Aorta (tissue), 5 donors: ENCODE results near the gene PABPN1L. TPM values are rescaled to one million over a fixed set of nuclear protein-coding genes. Genes with fewer than 3 reads are reported as not detected.

ENCODE experiments used
- ATAC-seq: fragments of 200-7000 bp; cut with Tn5 transposase; one replicate; pipeline ENCODE4 v1.9.1; 2022; ENCODE audit warnings: moderate library complexity; ENCODE audit not compliant: low FRiP score
- DNase-seq, 2 donors: peaks; one replicate each; pipeline ENCODE4 v3.0.0-alpha.2; 2020
- H3K27ac ChIP-seq, 2 donors: one replicate each; pipeline ENCODE4 v1.5.1; 2013; ENCODE audit warnings: low read length in 2 of 2, mild to moderate bottlenecking in 2 of 2, moderate library complexity in 2 of 2, control low read depth in 1 of 2, inconsistent platforms in 1 of 2, low read depth in 1 of 2
- H3K27me3 ChIP-seq, 2 donors: one replicate each; pipeline ENCODE4 v1.6.1; 2013; ENCODE audit warnings: control low read depth in 1 of 2, low read length in 1 of 2, mild to moderate bottlenecking in 1 of 2, moderate library complexity in 1 of 2; ENCODE audit not compliant: insufficient read depth in 2 of 2, control insufficient read depth in 1 of 2
- H3K36me3 ChIP-seq, 2 donors: one replicate each; pipeline ENCODE4 v1.6.1; 2013; ENCODE audit warnings: control low read depth in 1 of 2, low read length in 1 of 2, mild to moderate bottlenecking in 1 of 2; ENCODE audit not compliant: insufficient read depth in 2 of 2, control insufficient read depth in 1 of 2
- H3K4me1 ChIP-seq, 2 donors: one replicate each; pipeline ENCODE4 v1.6.1; 2013; ENCODE audit warnings: low read length in 2 of 2, control low read depth in 1 of 2, mild to moderate bottlenecking in 1 of 2, moderate library complexity in 1 of 2; ENCODE audit not compliant: insufficient read depth in 2 of 2, control insufficient read depth in 1 of 2
- H3K4me3 ChIP-seq, 2 donors: one replicate each; pipeline ENCODE4 v1.5.1; 2013; ENCODE audit warnings: low read length in 2 of 2, control low read depth in 1 of 2, mild to moderate bottlenecking in 1 of 2
- H3K9me3 ChIP-seq: one replicate; pipeline ENCODE4 v1.6.1; 2013; ENCODE audit warnings: mild to moderate bottlenecking, low read length; ENCODE audit not compliant: control insufficient read depth
- WGBS, 2 donors: extraction: QIAGEN DNeasy Blood & Tissue Kit; methylation state at CpG; one replicate each; pipeline ENCODE4 v1.1.7; 2013; 5-methylcytosine and 5-hydroxymethylcytosine counted together
- intact Hi-C, 2 donors: fragments of 100-400 bp; cut with DNase I; formaldehyde crosslinking; loops; one replicate each; pipeline versions ENCODE4 v1.14.2 to v1.15.0; 2022
- polyA plus RNA-seq, 2 donors: library from polyadenylated mRNA; stranded (reverse); fragments of 200-250 nt; gene quantifications; one replicate each; pipeline ENCODE4 v1.2.3, GENCODE V29; 2013
- total RNA-seq, 2 donors: library from RNA; stranded (reverse); fragmentation: NEBNext Ultra II Directional; extraction: Animal tissue kit (Norgen Biotek cat#: 25700); gene quantifications; one replicate each; pipeline ENCODE4 v1.2.1, GENCODE V29; 2021
- donor health status: healthy with polysubstance abuse.
- donor health status: Bipolar disorder and iron deficiency.
- donor health status: DM: no; HTN: no; CAD: no.
- donor health status: DM: no; HTN: no; CAD: no.
- donor health status: DM: yes; HTN: yes; CAD: no.

Gene PABPN1L
- total and polyA plus RNA-seq, 4 donors, result not detected

GRCh38 chr16:88850531-88851199 is 15.8 kb downstream of the PABPN1L start:
- Histone ChIP-seq H3K9me3 (no peaks in the 10 kb centered on the region), H3K27ac (no peak overlapping the region), H3K4me1 (no peaks in the 10 kb centered on the region), H3K27me3 (no peaks in the 10 kb centered on the region), H3K36me3 (no peaks in the 10 kb centered on the region), H3K4me3 (no peak overlapping the region)
- DNase-seq, result no peak
- 95 to 97% methylated on average over 33 of the region's 33 CpGs for WGBS, 2 donors
- intact Hi-C loops, result no loop called here
- no peak for ATAC-seq

GRCh38 chr16:88848557-88848956 is 17.9 kb downstream of the PABPN1L start:
- Histone ChIP-seq H3K4me1 (no peaks in the 10 kb centered on the region), H3K27me3 (no peaks in the 10 kb centered on the region), H3K27ac (no peak overlapping the region), H3K36me3 (no peaks in the 10 kb centered on the region), H3K4me3 (no peak overlapping the region), H3K9me3 (no peaks in the 10 kb centered on the region)
- ATAC-seq, result no peak
- DNase-seq, result no peak
- 88 to 89% methylated on average over 17 to 21 of the region's 21 CpGs for WGBS, 2 donors
- intact Hi-C loops, result no loop called here

- no peak for ATAC-seq
- no peaks in the 10 kb centered on the region for H3K36me3 ChIP-seq
- H3K4me3 ChIP-seq, result no peak overlapping the region
- no peak for DNase-seq
- no peaks in the 10 kb centered on the region for H3K27me3 ChIP-seq
- WGBS, 2 donors, result 94 to 95% methylated on average over 18 of the region's 18 CpGs
- H3K27ac ChIP-seq, result no peak overlapping the region
- no peaks in the 10 kb centered on the region for H3K4me1 ChIP-seq
- no peaks in the 10 kb centered on the region for H3K9me3 ChIP-seq
- intact Hi-C loops, result no loop called here
Measured at GRCh38 chr16:88847654-88848053, 18.8 kb downstream of the PABPN1L start.

- Histone ChIP-seq H3K27me3 (no peaks in the 10 kb centered on the region), H3K9me3 (no peaks in the 10 kb centered on the region), H3K4me1 (no peaks in the 10 kb centered on the region), H3K27ac (no peak overlapping the region), H3K36me3 (no peaks in the 10 kb centered on the region), H3K4me3 (no peak overlapping the region)
- intact Hi-C loops, result no loop called here
- ATAC-seq, result no peak
- DNase-seq, result no peak
- 96 to 98% methylated on average over 9 of the region's 9 CpGs for WGBS, 2 donors
Measured at GRCh38 chr16:88846088-88846487, 20.4 kb downstream of the PABPN1L start.

- Histone ChIP-seq H3K27me3 (no peaks in the 10 kb centered on the region), H3K4me1 (no peaks in the 10 kb centered on the region), H3K27ac (no peak overlapping the region), H3K4me3 (no peak overlapping the region), H3K36me3 (peaks cover 0 to 2% of the 10 kb centered on the region in 2 donors), H3K9me3 (no peaks in the 10 kb centered on the region)
- ATAC-seq (no peak), DNase-seq (no peak)
- 65 to 66% methylated on average over 11 of the region's 11 CpGs for WGBS, 2 donors
- intact Hi-C loops, result no loop called here
Measured at GRCh38 chr16:88844419-88845036, 21.9 kb downstream of the PABPN1L start.

- peaks cover 0 to 2% of the 10 kb centered on the region in 2 donors for H3K36me3 ChIP-seq
- ATAC-seq, result no peak
- no peaks in the 10 kb centered on the region for H3K4me1 ChIP-seq
- intact Hi-C loops, result no loop called here
- H3K9me3 ChIP-seq, result no peaks in the 10 kb centered on the region
- no peak overlapping the region for H3K27ac ChIP-seq
- DNase-seq, result no peak
- WGBS, 2 donors, result 94 to 96% methylated on average over 20 of the region's 20 CpGs
- H3K27me3 ChIP-seq, result no peaks in the 10 kb centered on the region
- H3K4me3 ChIP-seq, result no peak overlapping the region
Measured at GRCh38 chr16:88843256-88843655, 23.2 kb downstream of the PABPN1L start.

GRCh38 chr16:88842806-88843205 is 23.7 kb downstream of the PABPN1L start:
- peaks cover 0 to 2% of the 10 kb centered on the region in 2 donors for H3K36me3 ChIP-seq
- intact Hi-C loops, result no loop called here
- H3K9me3 ChIP-seq, result no peaks in the 10 kb centered on the region
- H3K4me1 ChIP-seq, result no peaks in the 10 kb centered on the region
- H3K4me3 ChIP-seq, result no peak overlapping the region
- no peaks in the 10 kb centered on the region for H3K27me3 ChIP-seq
- WGBS, 2 donors, result 93 to 94% methylated on average over 25 of the region's 25 CpGs
- ATAC-seq, result no peak
- no peak for DNase-seq
- H3K27ac ChIP-seq, result no peak overlapping the region

GRCh38 chr16:88842308-88842756 is 24.1 kb downstream of the PABPN1L start:
- Histone ChIP-seq H3K4me3 (no peak overlapping the region), H3K27ac (no peak overlapping the region), H3K9me3 (no peaks in the 10 kb centered on the region), H3K4me1 (no peaks in the 10 kb centered on the region), H3K36me3 (peaks cover 0 to 2% of the 10 kb centered on the region in 2 donors), H3K27me3 (no peaks in the 10 kb centered on the region)
- DNase-seq, result no peak
- WGBS, 2 donors, result 90 to 95% methylated on average over 15 of the region's 15 CpGs
- ATAC-seq, result no peak
- intact Hi-C loops, result no loop called here
